Measurements from ENCODE around the gene DCTN3.

Gene DCTN3

GRCh38 chr9:34615132-34615531 is 5.2 kb downstream of the DCTN3 start:
- DNase-seq = no peak

- DNase-seq = peak; percentile 68
Measured at GRCh38 chr9:34612788-34613390, 7.4 kb downstream of the DCTN3 start.

- DNase-seq = peak; percentile 78
Measured at GRCh38 chr9:34611811-34612787, 8.2 kb downstream of the DCTN3 start, which contains the start of gene RPP25L. RPP25L (minus strand) TSS chr9:34612097; CDS start chr9:34611296, 801 bp downstream.

- no peak for DNase-seq
Measured at GRCh38 chr9:34611251-34611810, 9.0 kb downstream of the DCTN3 start.

- DNase-seq = no peak
Measured at GRCh38 chr9:34610434-34611206, 9.7 kb downstream of the DCTN3 start.

GRCh38 chr9:34607331-34607730 is 13.0 kb downstream of the DCTN3 start:
- no peak for DNase-seq

GRCh38 chr9:34606905-34607304 is 13.4 kb downstream of the DCTN3 start:
- DNase-seq = no peak

GRCh38 chr9:34606190-34606589 is 14.1 kb downstream of the DCTN3 start:
- DNase-seq = no peak

- DNase-seq = peak; percentile 79
Measured at GRCh38 chr9:34603610-34604231, 16.6 kb downstream of the DCTN3 start.

GRCh38 chr9:34601937-34602573 is 18.2 kb downstream of the DCTN3 start:
- no peak for DNase-seq

- DNase-seq = no peak
Measured at GRCh38 chr9:34600908-34601307, 19.4 kb downstream of the DCTN3 start.

GRCh38 chr9:34599546-34599945 is 20.7 kb downstream of the DCTN3 start:
- no peak for DNase-seq

GRCh38 chr9:34594177-34594576 is 26.1 kb downstream of the DCTN3 start:
- no peak for DNase-seq

- DNase-seq = no peak
Measured at GRCh38 chr9:34592895-34593601, 27.2 kb downstream of the DCTN3 start.

GRCh38 chr9:34591917-34592866 is 28.1 kb downstream of the DCTN3 start:
- no peak for DNase-seq

- DNase-seq = peak; percentile 67
Measured at GRCh38 chr9:34591248-34591916, 28.9 kb downstream of the DCTN3 start.

- DNase-seq = no peak
Measured at GRCh38 chr9:34590381-34591247, 29.7 kb downstream of the DCTN3 start.

- no peak for DNase-seq
Measured at GRCh38 chr9:34589636-34590380, 30.5 kb downstream of the DCTN3 start, which contains the start of gene CNTFR. CNTFR (minus strand) TSS chr9:34589724; CDS start chr9:34568981, 20,743 bp downstream.
